Measurements from ENCODE around the gene PAF1. TPM values are rescaled to one million over a fixed set of nuclear protein-coding genes. Genes with fewer than 3 reads are reported as not detected.
A peak's percentile ranks its signal among the peaks of the same experiment; 100 is the strongest.

PAF1 gene
- total and polyA plus RNA-seq, 2 of the 13 experiments (the other 11 are each of a cell fraction or from before 2014, with no cell fraction given), result 30.2 to 31.1 TPM

- TF ChIP-seq DNMT1 (CRISPR knock-in tag; IDR thresholded peaks at IDR 0.05) (no peak), MNT (IDR thresholded peaks at IDR 0.05) (peak; percentile 44; the same call in 1 of the 2 replicates), ZBTB14 (CRISPR knock-in tag; IDR thresholded peaks at IDR 0.05) (no peak), NFYB (CRISPR knock-in tag; IDR thresholded peaks at IDR 0.05) (0 out of 2 replicates have a peak, but pooled peaks have one; percentile 49), ZKSCAN5 (CRISPR knock-in tag; IDR thresholded peaks at IDR 0.05) (no peak), GLMP (CRISPR knock-in tag; IDR thresholded peaks at IDR 0.05; ENCODE audit: borderline replicate concordance) (no peak), TIGD3 (CRISPR knock-in tag; IDR thresholded peaks at IDR 0.05; ENCODE audit: borderline replicate concordance) (no peak), MATR3 (CRISPR knock-in tag; IDR thresholded peaks at IDR 0.05) (no peak), ZNF354B (CRISPR knock-in tag; IDR thresholded peaks at IDR 0.05) (0 out of 2 replicates have a peak, but pooled peaks have one; percentile 43), BORCS8-MEF2B (CRISPR knock-in tag; IDR thresholded peaks at IDR 0.05) (peak; percentile 86), PLRG1 (conservative IDR thresholded peaks at IDR 0.05) (no peak), FOSL1 (CRISPR knock-in tag; IDR thresholded peaks at IDR 0.05; ENCODE audit: borderline replicate concordance) (no peak), ZSCAN30 (CRISPR knock-in tag; IDR thresholded peaks at IDR 0.05) (0 out of 2 replicates have a peak, but pooled peaks have one; percentile 65), ZNF318 (CRISPR knock-in tag; IDR thresholded peaks at IDR 0.05) (peak; percentile 88; the same call in 1 of the 2 replicates), CEBPB (IDR thresholded peaks at IDR 0.05; ENCODE audit: borderline replicate concordance, low read depth, low read length) (no peak)
Measured at GRCh38 chr19:39435499-39436349, 44.8 kb upstream of the PAF1 start, which contains the start of gene RPS16 (continued).

Measured in HepG2 (cell line).